GM23338 (cell line): Measurements from ENCODE around the gene CACNA1H. TPM values are rescaled to one million over a fixed set of nuclear protein-coding genes. Genes with fewer than 3 reads are reported as not detected.

Experiments
- ATAC-seq: fragments of 200-7000 bp; cut with Tn5 transposase; 3 replicates; pipeline ENCODE4 v1.9.1; 2020
- DNase-seq: peaks from one replicate; pipeline ENCODE4 v3.0.0-alpha.2; 2015; ENCODE audit warnings: low spot score
- H2AFZ ChIP-seq: fragments of 200-600 bp; sonication (generic); 2 replicates; pipeline ENCODE4 v1.8.0; 2016; ENCODE audit warnings: antibody characterized with exemption, mild to moderate bottlenecking, moderate library complexity
- H3F3A ChIP-seq: fragments of 200-600 bp; sonication (generic); replicated peaks from 2 replicates; pipeline ENCODE4 v1.8.0; 2017; ENCODE audit warnings: antibody characterized with exemption, mixed run types, low read depth
- H3K27ac ChIP-seq: fragments of 200-600 bp; sonication (generic); 2 replicates; pipeline ENCODE4 v1.6.1; 2016; ENCODE audit warnings: low read depth
- H3K27me3 ChIP-seq: fragments of 200-600 bp; sonication (generic); 2 replicates; pipeline ENCODE4 v1.8.0; 2016; ENCODE audit warnings: mild to moderate bottlenecking, mixed run types, moderate library complexity; ENCODE audit not compliant: insufficient read depth
- H3K36me3 ChIP-seq: fragments of 200-600 bp; sonication (generic); 2 replicates; pipeline ENCODE4 v1.8.0; 2016; ENCODE audit warnings: mild to moderate bottlenecking; ENCODE audit not compliant: insufficient read depth
- H3K4me1 ChIP-seq: fragments of 200-600 bp; sonication (generic); 2 replicates; pipeline ENCODE4 v1.8.0; 2016; ENCODE audit warnings: mild to moderate bottlenecking, moderate library complexity; ENCODE audit not compliant: insufficient read depth
- H3K4me2 ChIP-seq: fragments of 200-600 bp; sonication (generic); 2 replicates; pipeline ENCODE4 v1.7.1; 2017; ENCODE audit warnings: mixed run types
- H3K4me3 ChIP-seq: fragments of 200-600 bp; sonication (generic); 2 replicates; pipeline ENCODE4 v1.6.1; 2016; ENCODE audit warnings: mixed run types
- H3K79me2 ChIP-seq: fragments of 200-600 bp; sonication (generic); replicated peaks from 2 replicates; pipeline ENCODE4 v1.8.0; 2017; ENCODE audit warnings: mild to moderate bottlenecking; ENCODE audit not compliant: insufficient read depth
- H3K9me2 ChIP-seq: fragments of 200-600 bp; sonication (generic); 2 replicates; pipeline ENCODE4 v1.8.0; 2017; ENCODE audit not compliant: insufficient read depth
- H4K20me1 ChIP-seq: fragments of 200-600 bp; sonication (generic); replicated peaks from 2 replicates; pipeline ENCODE4 v1.8.0; 2017; ENCODE audit warnings: mild to moderate bottlenecking; ENCODE audit not compliant: insufficient read depth
- H3K27ac Mint-ChIP-seq: 2 replicates; pipeline ENCODE4 v1.8.0; 2020; ENCODE audit warnings: inconsistent platforms, mild to moderate bottlenecking, moderate library complexity, mixed read lengths
- H3K27me3 Mint-ChIP-seq: 3 replicates; pipeline ENCODE4 v1.8.0; 2022; ENCODE audit warnings: low read depth, mild to moderate bottlenecking, moderate library complexity, mixed read lengths, inconsistent platforms; ENCODE audit not compliant: insufficient read depth, poor library complexity
- H3K36me3 Mint-ChIP-seq: 3 replicates; pipeline ENCODE4 v1.8.0; 2021; ENCODE audit warnings: low read depth, mild to moderate bottlenecking, inconsistent platforms, moderate library complexity, mixed read lengths
- H3K4me1 Mint-ChIP-seq: 3 replicates; pipeline ENCODE4 v1.8.0; 2020; ENCODE audit warnings: mild to moderate bottlenecking, inconsistent platforms, mixed read lengths
- H3K4me3 Mint-ChIP-seq: 3 replicates; pipeline ENCODE4 v1.8.0; 2021; ENCODE audit warnings: moderate library complexity, mild to moderate bottlenecking, inconsistent platforms, mixed read lengths
- H3K9me3 Mint-ChIP-seq: 3 replicates; pipeline ENCODE4 v1.8.0; 2020; ENCODE audit warnings: moderate library complexity, mild to moderate bottlenecking, inconsistent platforms, mixed read lengths
- CREB1 ChIP-seq: fragments of 250-450 bp; sonication (Bioruptor Pico); IDR thresholded peaks from 2 replicates; pipeline ENCODE4 v1.5.0; 2020; ENCODE audit warnings: low read depth, mild to moderate bottlenecking, moderate library complexity
- CTCF ChIP-seq, 2 experiments: fragments of 200-600 bp in 1 of 2; sonication (generic) in 1 of 2; conservative IDR thresholded peaks; 2 replicates each; pipeline versions ENCODE4 v1.5.1 to v1.6.1; 2016 to 2017; ENCODE audit warnings: antibody characterized with exemption in 2 of 2, low read depth in 2 of 2, mild to moderate bottlenecking in 2 of 2, moderate library complexity in 1 of 2
- EZH2 ChIP-seq: fragments of 200-600 bp; sonication (generic); IDR thresholded peaks from one replicate; pipeline ENCODE4 v1.8.0; 2017; ENCODE audit warnings: antibody characterized with exemption, mild to moderate bottlenecking, low read depth; ENCODE audit not compliant: unreplicated experiment
- EZH2phosphoT487 ChIP-seq: fragments of 200-600 bp; sonication (generic); IDR thresholded peaks from one replicate; pipeline ENCODE4 v1.8.1; 2018; ENCODE audit warnings: antibody characterized with exemption; ENCODE audit not compliant: unreplicated experiment
- JUNB ChIP-seq: IDR thresholded peaks from one replicate; pipeline ENCODE4 v1.6.1; 2016; ENCODE audit warnings: antibody characterized with exemption; ENCODE audit not compliant: unreplicated experiment
- NANOG ChIP-seq: IDR thresholded peaks from 2 replicates; pipeline ENCODE4 v1.6.1; 2016; ENCODE audit warnings: antibody characterized with exemption, borderline replicate concordance
- POLR2AphosphoS5 ChIP-seq: IDR thresholded peaks from 2 replicates; pipeline ENCODE4 v1.6.1; 2016; ENCODE audit warnings: antibody characterized with exemption, low read depth
- REST ChIP-seq: IDR thresholded peaks from one replicate; pipeline ENCODE4 v1.6.1; 2018; ENCODE audit warnings: antibody characterized with exemption; ENCODE audit not compliant: unreplicated experiment
- STAT1 ChIP-seq: IDR thresholded peaks from one replicate; pipeline ENCODE4 v1.6.1; 2016; ENCODE audit warnings: antibody characterized with exemption; ENCODE audit not compliant: unreplicated experiment
- ZNF114 ChIP-seq: fragments of 250-450 bp; sonication (Bioruptor Pico); IDR thresholded peaks from 2 replicates; pipeline ENCODE4 v1.5.0; 2020; ENCODE audit warnings: mild to moderate bottlenecking, moderate library complexity
- ZNF331 ChIP-seq: fragments of 250-450 bp; sonication (Bioruptor Pico); IDR thresholded peaks from 2 replicates; pipeline ENCODE4 v1.5.0; 2020; ENCODE audit warnings: low read depth, mild to moderate bottlenecking, moderate library complexity
- ZNF462 ChIP-seq: fragments of 250-450 bp; sonication (Bioruptor Pico); IDR thresholded peaks from 2 replicates; pipeline ENCODE4 v1.5.0; 2020; ENCODE audit warnings: mild to moderate bottlenecking, moderate library complexity
- polyA plus RNA-seq: library from polyadenylated mRNA; unstranded; fragments of >200 nt; fragmentation: Nextera tagmentation; extraction: Ambion mirVana; gene quantifications from 2 replicates; pipeline ENCODE4 v1.2.1, GENCODE V29; 2016
- total RNA-seq: library from RNA; depleted of rRNA; stranded (reverse); fragments of >200 nt; shearing (Covaris generic); gene quantifications from 2 replicates; pipeline ENCODE4 v1.2.3, GENCODE V29; 2014
- TF ChIP-seq, protein P1 (sequence below): IDR thresholded peaks from 2 replicates; pipeline ENCODE4 v1.6.1; 2016; ENCODE audit warnings: antibody characterized with exemption

Gene CACNA1H
- total and polyA plus RNA-seq, 2 experiments from 2014 or later = 3.5 to 43.3 TPM

DNA sequence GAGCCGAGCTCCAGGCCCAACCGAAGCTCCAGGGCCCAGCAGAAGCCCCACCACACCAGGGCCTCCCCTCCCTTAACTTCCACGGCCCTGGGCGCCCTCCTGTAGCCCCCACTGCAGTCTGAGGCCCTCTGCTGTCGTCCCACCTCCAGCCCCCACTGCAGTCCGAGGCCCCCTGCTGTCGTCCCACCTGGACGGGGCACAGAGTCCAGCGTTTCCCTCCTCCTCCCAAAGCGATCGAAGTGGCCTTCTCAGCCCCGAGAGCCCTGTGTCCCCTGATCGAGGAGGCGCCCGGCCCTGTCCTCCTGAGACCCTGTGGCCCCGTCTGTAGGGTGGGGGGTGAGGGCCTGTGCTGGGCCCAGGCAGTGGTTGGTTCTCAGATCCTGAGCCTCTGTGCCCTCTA is 25.8 kb upstream of the CACNA1H start:
- no peaks in the 10 kb centered on the region for H3F3A ChIP-seq
- H4K20me1 ChIP-seq = no peaks in the 10 kb centered on the region
- Mint-ChIP-seq H3K27ac (no peak overlapping the region), H3K27me3 (peaks cover 2% of the 10 kb centered on the region), H3K4me1 (no peaks in the 10 kb centered on the region), H3K36me3 (no peaks in the 10 kb centered on the region), H3K9me3 (no peaks in the 10 kb centered on the region), H3K4me3 (no peak overlapping the region)
- H3K9me2 ChIP-seq = no peaks in the 10 kb centered on the region
- no peaks in the 10 kb centered on the region for H3K4me1 ChIP-seq
- H3K27ac ChIP-seq = no peak overlapping the region
- DNase-seq (no peak), ATAC-seq (no peak)
- TF ChIP-seq STAT1 = no peak
- no peak for TF ChIP-seq ZNF331 (CRISPR knock-in tag)
- TF ChIP-seq ZNF462 (CRISPR knock-in tag) = no peak
- TF ChIP-seq EZH2 = no peak
- TF ChIP-seq REST = no peak
- TF ChIP-seq CREB1 (CRISPR knock-in tag) = no peak
- no peak for TF ChIP-seq CTCF (conservative IDR thresholded peaks at IDR 0.05; ENCODE audit: low read depth in 2 of 2)
- no peak for TF ChIP-seq ZNF114 (CRISPR knock-in tag)
- TF ChIP-seq, protein P1, sequence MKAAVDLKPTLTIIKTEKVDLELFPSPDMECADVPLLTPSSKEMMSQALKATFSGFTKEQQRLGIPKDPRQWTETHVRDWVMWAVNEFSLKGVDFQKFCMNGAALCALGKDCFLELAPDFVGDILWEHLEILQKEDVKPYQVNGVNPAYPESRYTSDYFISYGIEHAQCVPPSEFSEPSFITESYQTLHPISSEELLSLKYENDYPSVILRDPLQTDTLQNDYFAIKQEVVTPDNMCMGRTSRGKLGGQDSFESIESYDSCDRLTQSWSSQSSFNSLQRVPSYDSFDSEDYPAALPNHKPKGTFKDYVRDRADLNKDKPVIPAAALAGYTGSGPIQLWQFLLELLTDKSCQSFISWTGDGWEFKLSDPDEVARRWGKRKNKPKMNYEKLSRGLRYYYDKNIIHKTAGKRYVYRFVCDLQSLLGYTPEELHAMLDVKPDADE = no peak
- TF ChIP-seq JUNB = no peak
- no peak for TF ChIP-seq NANOG
- no peak for TF ChIP-seq EZH2phosphoT487
- no peak for TF ChIP-seq POLR2AphosphoS5
- no peak overlapping the region for H3K4me3 ChIP-seq
- no peaks in the 10 kb centered on the region for H3K79me2 ChIP-seq
- no peak overlapping the region for H2AFZ ChIP-seq
- no peaks in the 10 kb centered on the region for H3K27me3 ChIP-seq
- H3K4me2 ChIP-seq = no peak overlapping the region
- H3K36me3 ChIP-seq = no peaks in the 10 kb centered on the region
